PFSK-1 (cell line): ENCODE data around the gene TWNK.

Source experiments
- FOXP2 ChIP-seq: optimal IDR thresholded peaks from 2 replicates; pipeline ENCODE3; 2011; ENCODE audit warnings: borderline replicate concordance, control low read depth, inconsistent platforms; ENCODE audit not compliant: insufficient read depth; ENCODE audit errors: extremely low read length, extremely low read depth
- POLR2AphosphoS5 ChIP-seq: IDR thresholded peaks from 2 replicates; pipeline ENCODE4 v1.6.1; 2012; ENCODE audit warnings: low read depth, mild to moderate bottlenecking, control low read depth, low read length, moderate library complexity
- REST ChIP-seq, 2 experiments: IDR thresholded peaks; 2 replicates each; pipeline versions ENCODE4 v1.6.1 to v1.8.0; 2011 to 2012; ENCODE audit warnings: low read depth in 2 of 2, low read length in 2 of 2, control low read depth in 1 of 2, inconsistent platforms in 1 of 2, mild to moderate bottlenecking in 1 of 2, moderate library complexity in 1 of 2; ENCODE audit not compliant: insufficient read depth in 1 of 2
- SIN3A ChIP-seq: IDR thresholded peaks from 2 replicates; pipeline ENCODE4 v1.6.1; 2012; ENCODE audit warnings: mild to moderate bottlenecking, low read length, moderate library complexity, borderline replicate concordance; ENCODE audit not compliant: insufficient read depth
- TAF1 ChIP-seq: IDR thresholded peaks from 2 replicates; pipeline ENCODE4 v1.6.1; 2012; ENCODE audit warnings: low read length, control low read depth, borderline replicate concordance; ENCODE audit not compliant: insufficient read depth

The TWNK gene

GRCh38 chr10:101022967-101023705, 35.8 kb downstream of the TWNK start:
- TF ChIP-seq REST (IDR thresholded peaks at IDR 0.05; ENCODE audit: insufficient read depth in 1 of 2, low read depth in 2 of 2, low read length in 2 of 2) (no peak), TAF1 (no peak), FOXP2 (no peak), POLR2AphosphoS5 (no peak), SIN3A (no peak)

DNA sequence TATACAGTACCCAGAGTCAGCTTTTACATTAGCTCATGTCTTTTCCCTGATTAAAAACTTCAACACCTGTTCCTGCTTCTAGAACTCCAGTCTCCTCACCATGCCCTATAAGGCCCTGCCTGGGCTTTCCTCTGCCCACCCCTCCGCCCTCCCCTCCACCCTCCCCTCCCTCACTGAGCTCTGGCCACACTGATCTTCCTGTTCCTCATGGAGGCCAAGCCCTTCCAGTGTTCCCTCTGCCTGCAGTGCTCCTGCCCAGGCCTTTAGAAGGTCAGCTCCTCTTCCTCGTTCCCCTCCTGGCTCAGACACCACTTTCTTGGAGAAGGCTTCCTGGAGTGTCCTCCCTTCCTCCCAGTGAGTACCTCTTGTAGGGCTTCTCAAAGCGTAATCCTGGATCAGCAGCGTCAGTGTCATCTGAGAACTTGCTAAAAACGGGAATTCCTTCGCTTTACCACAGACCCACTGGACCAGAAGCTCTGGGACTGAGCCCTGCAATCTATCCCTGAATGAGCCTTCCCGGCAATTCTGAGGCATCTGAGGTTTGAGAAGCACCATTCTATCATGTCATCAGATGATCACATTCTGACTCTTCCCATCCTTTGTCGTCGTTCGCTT, 39.9 kb downstream of the TWNK start:
- no peak for TF ChIP-seq REST (IDR thresholded peaks at IDR 0.05; ENCODE audit: insufficient read depth in 1 of 2, low read depth in 2 of 2, low read length in 2 of 2)
- no peak for TF ChIP-seq POLR2AphosphoS5
- TF ChIP-seq SIN3A = no peak
- no peak for TF ChIP-seq TAF1

- TF ChIP-seq SIN3A = no peak
- no peak for TF ChIP-seq POLR2AphosphoS5
- no peak for TF ChIP-seq REST (IDR thresholded peaks at IDR 0.05; ENCODE audit: insufficient read depth in 1 of 2, low read depth in 2 of 2, low read length in 2 of 2)
- no peak for TF ChIP-seq FOXP2
- no peak for TF ChIP-seq TAF1
Measured at GRCh38 chr10:101028446-101029337, 41.3 kb downstream of the TWNK start.

GRCh38 chr10:101029520-101030295, 42.4 kb downstream of the TWNK start:
- TF ChIP-seq FOXP2 = no peak
- no peak for TF ChIP-seq TAF1
- TF ChIP-seq POLR2AphosphoS5 = no peak
- TF ChIP-seq REST (IDR thresholded peaks at IDR 0.05; ENCODE audit: insufficient read depth in 1 of 2, low read depth in 2 of 2, low read length in 2 of 2) = no peak
- TF ChIP-seq SIN3A = no peak
